GM19372 (cell line): ENCODE measurements around the gene CDH12.

ENCODE experiments used
- ATAC-seq: cut with Tn5 transposase; IDR thresholded peaks from one replicate; pipeline ENCODE4 v1.9.1; 2021; ENCODE audit warnings: mild to moderate bottlenecking, low read depth, moderate library complexity; ENCODE audit not compliant: unreplicated experiment

CDH12 gene

DNA sequence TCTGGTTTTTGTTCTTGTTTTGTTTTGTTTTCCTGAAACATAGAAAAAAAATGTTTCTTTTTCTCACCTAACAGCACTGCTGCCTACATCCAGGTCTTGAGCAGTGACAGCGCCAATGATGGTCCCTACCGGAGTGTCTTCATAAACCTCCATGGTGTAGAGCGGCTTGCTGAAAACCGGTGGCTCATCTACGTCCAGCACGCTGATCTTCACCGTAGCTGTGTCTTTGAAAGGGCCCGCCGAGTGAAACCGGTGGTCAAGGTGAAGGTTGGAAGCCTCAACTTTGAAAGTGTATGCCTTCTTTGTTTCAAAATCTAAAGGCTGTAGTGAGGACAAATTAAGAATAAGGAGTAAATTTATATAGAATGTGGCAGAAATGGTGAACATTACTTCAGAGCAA, 1051.0 kb downstream of the CDH12 start:
- no peak for ATAC-seq

DNA sequence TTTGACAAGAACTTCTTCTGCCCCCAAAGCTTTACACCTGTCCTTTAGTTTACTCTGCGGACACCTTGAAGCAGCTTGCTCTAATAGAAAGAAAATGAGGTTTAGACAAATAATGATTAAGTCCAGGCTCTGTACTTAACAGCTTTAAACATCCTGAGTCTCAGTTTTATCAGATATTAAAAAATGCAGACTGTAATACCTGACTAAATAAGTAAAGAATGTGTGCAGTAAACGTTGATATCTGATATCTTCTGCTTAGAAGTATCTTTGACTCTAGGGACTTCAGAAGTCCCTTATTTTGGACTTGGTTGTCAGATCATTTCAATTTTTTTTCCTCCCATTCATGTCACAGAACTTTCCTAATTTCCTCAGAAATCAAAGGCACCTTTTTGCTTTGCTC, 1060.4 kb downstream of the CDH12 start:
- no peak for ATAC-seq

DNA sequence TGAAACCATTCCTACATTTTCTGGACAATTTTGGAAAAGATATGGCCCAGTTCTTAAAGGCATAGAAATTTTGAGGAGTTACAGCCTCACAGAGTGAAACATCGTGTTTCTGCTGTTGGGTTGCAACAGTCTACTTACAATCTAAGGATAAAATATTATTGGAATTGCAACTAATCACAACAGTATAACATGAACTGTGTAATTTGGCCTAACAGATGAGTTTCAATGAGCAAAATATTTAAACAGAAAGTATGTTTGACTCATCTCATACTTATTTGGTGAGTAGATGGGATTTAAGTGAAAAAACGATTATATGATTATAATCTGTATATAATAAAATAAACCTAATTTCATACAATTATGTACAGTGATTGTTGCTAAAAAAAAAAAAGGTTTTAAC, 1061.8 kb downstream of the CDH12 start:
- no peak for ATAC-seq

DNA sequence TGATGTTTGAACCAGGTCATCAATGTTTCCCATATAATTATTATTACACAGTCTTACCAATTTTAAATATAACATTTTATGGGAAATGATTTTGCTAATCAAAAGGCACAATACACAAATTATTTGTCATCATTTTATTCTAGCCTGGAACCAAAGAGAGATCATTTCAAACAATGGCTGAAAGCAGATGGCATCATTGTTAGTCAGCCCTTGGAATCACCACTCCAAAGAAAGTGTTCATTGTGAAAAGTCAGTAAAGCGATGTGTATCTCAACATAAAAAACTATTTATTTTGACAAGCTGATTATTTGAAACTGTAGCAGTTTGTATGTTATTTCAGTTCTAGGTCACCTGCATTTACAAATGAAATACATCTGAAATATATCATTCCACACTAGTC, 1068.7 kb downstream of the CDH12 start:
- no peak for ATAC-seq

DNA sequence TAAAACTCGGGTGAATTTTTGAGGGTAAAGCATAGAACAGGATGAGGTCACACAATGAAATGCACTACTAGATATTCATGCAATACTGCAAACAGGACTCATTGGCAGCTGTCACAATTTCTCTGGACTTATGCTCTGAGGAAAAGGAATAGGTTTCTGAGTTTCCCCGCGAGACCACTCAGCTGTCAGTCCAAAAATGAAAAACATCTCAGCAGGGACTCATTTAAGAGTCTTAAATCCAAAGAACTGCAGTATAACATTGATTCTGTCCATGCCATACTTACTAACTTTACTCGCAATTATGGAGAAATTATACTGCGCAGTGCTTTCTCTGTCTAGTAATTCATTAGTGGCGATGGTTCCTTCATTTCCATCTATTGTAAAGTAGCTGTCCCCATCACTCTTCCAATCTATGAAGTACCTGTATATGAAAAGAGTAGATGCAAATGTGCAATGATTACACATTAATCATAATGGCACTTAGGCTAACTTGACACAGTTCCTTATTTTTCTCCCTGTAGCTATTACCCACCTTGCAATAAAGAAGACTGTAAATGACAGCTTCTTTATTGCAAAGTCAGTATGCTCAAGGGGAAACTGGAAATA, 1070.0 kb downstream of the CDH12 start:
- ATAC-seq = no peak

DNA sequence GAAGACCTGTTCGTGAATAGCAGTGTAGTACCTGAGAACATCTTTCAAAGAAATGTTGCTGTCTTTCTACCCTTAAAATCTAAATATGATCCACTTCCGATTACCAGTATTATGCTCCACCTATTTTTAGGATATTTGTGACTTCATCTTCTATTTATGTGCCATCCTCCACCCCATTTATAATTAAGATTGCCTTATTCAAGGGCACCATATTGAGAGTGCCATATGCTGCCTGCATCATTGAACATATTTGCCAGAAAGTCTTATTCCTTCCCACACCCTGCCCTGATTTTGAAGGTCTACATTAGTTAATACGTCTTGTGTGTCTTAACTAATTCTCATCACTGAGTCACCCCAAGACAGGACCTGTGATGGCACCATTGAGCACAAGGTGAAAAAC, 1076.7 kb downstream of the CDH12 start:
- no peak for ATAC-seq

DNA sequence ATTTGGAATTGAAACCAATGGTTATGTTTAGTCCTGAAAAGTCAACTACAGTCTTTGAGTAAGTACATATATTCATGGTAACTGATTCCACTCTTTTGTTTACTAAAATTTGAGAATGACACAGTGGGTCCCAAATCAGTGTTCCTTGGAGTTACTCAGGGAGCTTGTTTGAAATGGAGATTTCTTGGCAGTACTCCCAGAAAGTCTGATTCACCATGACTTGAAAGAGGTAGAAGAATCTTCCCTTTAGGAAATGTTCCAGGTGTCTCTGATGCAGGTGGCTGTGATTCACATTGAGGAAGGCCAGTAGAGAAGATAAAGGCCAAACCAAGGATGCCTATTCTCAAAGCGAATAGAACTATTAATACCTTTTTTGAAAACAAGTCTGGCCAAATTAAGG, 1078.3 kb downstream of the CDH12 start:
- no peak for ATAC-seq

DNA sequence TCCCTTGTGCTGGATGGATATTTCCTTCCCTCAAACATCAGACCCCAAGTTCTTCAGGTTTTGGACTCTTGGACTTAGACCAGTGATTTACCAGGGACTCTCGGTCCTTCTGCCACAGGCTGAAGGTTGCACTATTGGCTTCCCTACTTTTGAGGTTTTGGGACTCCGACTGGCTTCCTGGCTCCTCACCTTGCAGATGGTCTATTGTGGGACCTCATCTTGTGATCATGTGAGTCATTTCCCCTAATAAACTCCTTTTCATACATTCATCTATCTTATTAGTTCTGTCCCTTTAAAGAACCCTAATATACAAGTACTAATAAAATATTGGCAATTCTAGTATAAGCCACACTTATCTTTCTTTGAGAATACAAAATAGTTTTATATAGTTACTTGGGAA, 1078.9 kb downstream of the CDH12 start:
- ATAC-seq = no peak

DNA sequence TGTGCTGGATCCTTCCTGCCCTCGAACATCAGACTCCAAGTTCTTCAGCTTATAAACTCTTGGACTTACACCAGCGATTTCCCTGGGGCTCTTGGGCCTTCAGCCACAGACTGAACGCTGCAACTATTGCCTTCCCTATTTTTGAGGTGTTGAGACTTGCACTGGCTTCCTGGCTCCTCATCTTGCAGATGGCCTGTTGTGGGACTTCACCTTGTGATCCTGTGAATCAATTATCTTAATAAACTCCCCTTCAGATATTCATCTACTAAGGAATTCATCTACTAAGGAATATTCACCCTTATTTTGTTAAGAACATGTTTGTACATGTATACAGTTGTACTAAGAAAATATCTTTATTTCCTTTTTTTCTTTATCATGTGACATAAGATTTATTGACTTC, 1079.7 kb downstream of the CDH12 start:
- ATAC-seq = no peak

DNA sequence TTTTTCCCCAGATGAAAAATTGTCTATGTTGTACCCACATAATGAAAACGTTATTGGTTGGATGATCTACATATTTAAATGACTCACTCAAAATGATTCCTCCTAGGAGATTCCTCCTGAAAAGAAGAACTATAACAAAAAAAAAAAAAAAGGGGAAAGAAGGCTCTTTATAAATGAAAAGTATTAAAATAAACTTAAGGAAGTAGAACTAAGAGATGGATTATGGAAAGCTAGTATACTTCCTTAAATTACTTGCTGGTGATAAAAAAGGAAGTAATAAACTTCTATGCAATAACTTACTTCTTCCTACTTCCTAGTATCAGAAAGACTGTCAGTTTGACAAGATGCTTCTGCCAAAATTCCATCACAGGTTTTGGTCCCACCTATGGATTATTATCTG, 1087.7 kb downstream of the CDH12 start:
- no peak for ATAC-seq

DNA sequence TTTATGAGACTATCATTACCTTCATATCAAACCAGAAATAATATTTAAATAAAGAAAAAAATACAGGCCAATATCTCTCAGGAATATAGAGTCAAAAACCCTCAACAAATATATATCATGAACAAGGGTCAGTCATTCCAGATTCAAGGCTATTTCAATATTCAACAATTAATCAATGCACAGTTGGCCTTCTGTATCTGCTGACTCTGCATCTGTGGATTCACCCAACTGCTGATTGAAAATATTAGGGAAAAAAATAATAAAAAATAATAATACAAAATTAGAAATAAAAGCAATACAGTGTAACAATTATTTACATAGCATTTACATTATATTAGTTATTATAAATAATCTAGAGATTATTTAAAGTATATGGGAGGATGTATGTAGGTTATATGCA, 1114.0 kb downstream of the CDH12 start:
- no peak for ATAC-seq

DNA sequence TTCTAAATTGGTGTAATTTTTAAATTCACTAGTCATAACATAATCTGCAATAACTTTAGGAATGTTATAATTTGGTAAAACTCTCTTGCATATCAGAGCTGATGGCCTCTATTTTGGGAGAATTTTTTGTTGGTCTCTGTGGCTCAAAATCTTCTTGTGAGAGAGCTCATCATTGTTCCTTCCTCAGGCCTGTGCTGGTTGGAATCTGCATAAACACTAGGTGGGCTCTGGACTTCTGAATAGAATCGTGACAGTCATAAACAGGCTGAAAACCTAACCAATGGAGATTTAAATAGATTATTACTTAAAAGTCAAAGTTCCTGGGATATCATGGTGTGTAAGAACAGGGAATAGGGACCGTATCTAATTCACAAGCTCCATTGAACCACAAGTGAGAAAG, 1129.6 kb downstream of the CDH12 start:
- ATAC-seq = no peak

DNA sequence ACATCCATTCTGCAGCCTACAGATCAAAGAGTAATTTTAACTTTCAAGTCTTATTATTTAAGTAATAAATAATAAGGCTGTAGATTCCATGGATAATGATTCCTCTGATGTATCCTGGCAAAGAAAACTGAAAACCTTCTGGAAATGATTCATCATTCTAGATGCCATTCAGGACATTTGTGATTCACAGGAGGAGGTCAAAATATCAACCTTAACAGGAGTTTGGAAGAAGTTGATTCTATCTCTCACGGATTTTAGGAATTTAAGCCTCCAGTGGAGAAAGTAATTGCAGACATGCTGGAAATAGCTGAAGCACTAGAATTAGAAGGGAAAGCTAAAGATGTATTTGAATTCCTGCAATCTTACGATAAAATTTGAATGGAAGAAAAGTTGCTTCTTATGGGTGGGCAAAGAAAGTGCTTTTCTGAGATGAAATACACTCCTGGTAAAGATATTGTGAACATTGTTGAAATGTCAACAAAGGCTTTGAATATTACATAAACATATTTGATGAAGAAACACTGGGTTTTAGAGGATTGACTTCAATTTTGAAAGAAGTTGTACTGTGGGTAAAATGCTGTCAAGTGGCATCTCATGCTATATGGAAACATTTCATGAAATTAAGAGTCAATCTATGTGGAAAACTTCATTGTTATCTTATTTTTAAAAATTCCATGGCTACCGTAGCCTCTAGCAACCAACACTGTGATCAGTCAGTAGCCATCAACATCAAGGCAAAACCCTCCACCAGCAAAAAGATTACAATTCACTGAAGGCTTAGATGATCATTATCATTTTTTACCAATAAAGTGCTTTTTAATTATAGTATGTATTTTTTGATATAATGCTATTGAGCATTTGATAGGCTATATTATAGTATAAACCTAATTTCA, 1141.0 kb downstream of the CDH12 start:
- no peak for ATAC-seq

DNA sequence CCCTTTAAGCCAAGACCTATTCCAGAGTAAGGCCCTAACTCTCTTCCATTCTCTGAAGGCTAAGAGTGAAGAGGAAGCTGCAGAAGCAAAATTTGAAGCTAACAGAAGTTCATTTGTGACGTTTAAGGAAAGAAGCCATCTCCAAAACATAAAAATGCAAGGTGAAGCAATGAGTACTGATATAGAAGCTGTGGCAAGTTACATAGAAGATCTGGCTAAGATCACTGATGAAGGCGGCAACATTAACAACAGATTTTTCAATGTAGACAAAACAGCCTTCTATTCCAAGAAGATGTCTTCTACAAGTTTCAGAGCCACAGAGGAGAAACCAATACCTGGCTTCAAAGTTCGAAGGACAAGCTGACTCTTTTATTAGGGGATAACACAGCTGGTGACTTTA, 1143.4 kb downstream of the CDH12 start:
- no peak for ATAC-seq

DNA sequence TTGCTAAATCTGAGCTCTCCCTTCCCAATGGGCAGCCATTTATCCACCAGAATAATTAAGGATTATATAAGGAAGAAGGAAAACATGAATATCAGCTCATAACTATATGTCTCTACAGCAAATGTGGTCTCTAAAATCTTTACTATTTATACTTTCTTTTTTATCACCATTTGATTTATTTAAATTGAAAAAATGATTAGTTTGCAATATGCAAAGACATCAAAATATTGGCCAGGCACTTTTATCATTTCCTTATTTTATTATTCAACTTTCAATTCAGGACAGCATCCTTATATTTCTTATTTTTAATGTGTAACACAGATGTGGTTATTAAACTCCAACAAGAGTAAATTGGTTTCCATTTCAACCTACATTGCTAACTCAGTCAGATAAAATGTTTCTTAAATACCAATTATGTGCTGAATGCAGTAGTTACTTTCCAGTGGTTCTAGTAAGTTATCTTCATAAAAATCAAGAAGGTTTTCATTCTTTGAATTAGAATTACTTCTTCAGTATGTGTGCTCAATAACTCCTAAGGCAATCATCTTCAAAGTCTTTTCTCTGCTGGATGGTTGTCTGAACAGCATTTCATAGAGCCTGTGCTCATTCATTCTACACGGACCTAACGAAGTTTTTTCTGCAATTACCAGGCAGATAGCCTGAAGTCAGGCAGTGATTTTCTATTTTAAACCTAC, 1148.0 kb downstream of the CDH12 start:
- no peak for ATAC-seq

DNA sequence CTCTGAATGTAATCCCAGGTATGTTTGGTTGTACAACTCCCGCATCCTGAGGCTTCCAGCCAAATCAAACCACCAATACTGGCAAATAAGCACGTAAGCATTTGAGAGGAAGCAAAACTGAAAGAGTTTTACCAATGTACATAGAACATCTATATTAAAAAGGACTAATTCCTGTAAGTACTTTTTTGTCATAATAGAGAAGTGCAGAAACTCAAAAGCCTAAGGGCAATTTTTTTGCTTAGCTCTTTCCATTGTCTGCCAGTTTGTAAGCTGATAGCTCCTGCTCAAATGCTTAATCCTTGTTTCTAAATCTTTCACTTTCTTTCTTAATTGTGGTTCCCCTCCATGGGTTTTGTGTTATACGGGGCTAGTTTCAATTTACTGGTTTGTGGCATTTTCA, 1151.8 kb downstream of the CDH12 start:
- no peak for ATAC-seq
